H1 (cell line): ENCODE measurements around the gene ZDHHC22. TPM values are rescaled to one million over a fixed set of nuclear protein-coding genes. Genes with fewer than 3 reads are reported as not detected.

Experiments used
- HDAC2 ChIP-seq, 2 experiments: fragments of 300-600 bp in 1 of 2; sonication (generic) in 1 of 2; IDR thresholded peaks; 2 replicates each; pipeline ENCODE4 v1.6.1; 2011 to 2012; ENCODE audit warnings: low read depth in 2 of 2, low read length in 2 of 2, mild to moderate bottlenecking in 2 of 2, moderate library complexity in 2 of 2, borderline replicate concordance in 1 of 2, inconsistent platforms in 1 of 2
- TAF7 ChIP-seq: optimal IDR thresholded peaks from 2 replicates; pipeline ENCODE3; 2011; ENCODE audit warnings: low read depth, mild to moderate bottlenecking, inconsistent platforms, low read length, moderate library complexity, borderline replicate concordance
- TEAD4 ChIP-seq: IDR thresholded peaks from 2 replicates; pipeline ENCODE4 v1.6.1; 2012; ENCODE audit warnings: low read depth, low read length, inconsistent platforms, mixed read lengths
- polyA plus RNA-seq, 7 experiments: library from polyadenylated mRNA; depleted of rRNA in 3 of 7; stranded (reverse) in 5 of 7; unstranded in 2 of 7; fragments of >200 nt in 5 of 7; fragments of 200-250 nt in 2 of 7; gene quantifications; 1 replicate in 5 of 7; 2 replicates in 1 of 7; 4 replicates in 1 of 7; pipeline versions ENCODE4 v1.2.1 to v1.2.3, GENCODE V29; 2011 to 2013; ENCODE audit warnings: missing spikeins in 2 of 7, mixed read lengths in 2 of 7
- total RNA-seq: library from RNA; stranded (reverse); fragmentation: NEBNext Ultra II Directional; extraction: Animal tissue kit (Norgen Biotek cat#: 25700); gene quantifications from 2 replicates; pipeline ENCODE4 v1.2.1, GENCODE V29; 2021
- TF ChIP-seq, protein P1 (sequence below): IDR thresholded peaks from 2 replicates; pipeline ENCODE4 v1.6.1; 2012; ENCODE audit warnings: inconsistent platforms

ZDHHC22 gene
- total and polyA plus RNA-seq, 2 of the 8 experiments (the other 6 are each of a cell fraction or from before 2014, with no cell fraction given): 23.8 to 55.2 TPM

DNA sequence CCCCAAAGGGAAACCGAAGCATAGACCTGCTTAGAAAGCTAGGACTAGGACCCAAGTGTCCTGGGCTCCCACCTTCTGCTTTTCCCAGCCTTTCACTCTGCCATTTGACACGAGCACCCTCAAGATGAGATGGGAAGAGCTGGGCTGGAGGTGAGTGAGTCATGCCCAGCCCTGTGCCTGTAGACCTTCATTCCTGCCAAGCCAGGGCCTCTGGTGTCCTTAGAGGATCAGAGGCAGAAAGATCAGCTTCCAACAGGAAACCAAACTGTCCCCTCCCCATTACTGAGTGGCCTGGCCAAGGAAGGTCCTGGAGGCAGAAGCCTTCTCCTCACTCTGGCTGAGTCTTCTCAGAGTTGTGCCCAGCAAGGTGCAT is 43.5 kb upstream of the ZDHHC22 start (continued):
- TF ChIP-seq, protein P1, sequence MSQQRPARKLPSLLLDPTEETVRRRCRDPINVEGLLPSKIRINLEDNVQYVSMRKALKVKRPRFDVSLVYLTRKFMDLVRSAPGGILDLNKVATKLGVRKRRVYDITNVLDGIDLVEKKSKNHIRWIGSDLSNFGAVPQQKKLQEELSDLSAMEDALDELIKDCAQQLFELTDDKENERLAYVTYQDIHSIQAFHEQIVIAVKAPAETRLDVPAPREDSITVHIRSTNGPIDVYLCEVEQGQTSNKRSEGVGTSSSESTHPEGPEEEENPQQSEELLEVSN: no peak
- TF ChIP-seq TAF7 (no peak), HDAC2 (IDR thresholded peaks at IDR 0.05; ENCODE audit: borderline replicate concordance in 1 of 2, low read depth in 2 of 2, low read length in 2 of 2) (no peak), TEAD4 (no peak)
